ENCODE results near the gene PSEN2. TPM values are rescaled to one million over a fixed set of nuclear protein-coding genes. Genes with fewer than 3 reads are reported as not detected.
A peak's percentile ranks its signal among the peaks of the same experiment; 100 is the strongest.
"Not testable (repeated sequence)": the region's sequence is repeated elsewhere in the genome, so short reads cannot be mapped to it uniquely, and the experiment has no call there.

PSEN2 gene
- total RNA-seq, 1 donor: 13.1 TPM

DNA sequence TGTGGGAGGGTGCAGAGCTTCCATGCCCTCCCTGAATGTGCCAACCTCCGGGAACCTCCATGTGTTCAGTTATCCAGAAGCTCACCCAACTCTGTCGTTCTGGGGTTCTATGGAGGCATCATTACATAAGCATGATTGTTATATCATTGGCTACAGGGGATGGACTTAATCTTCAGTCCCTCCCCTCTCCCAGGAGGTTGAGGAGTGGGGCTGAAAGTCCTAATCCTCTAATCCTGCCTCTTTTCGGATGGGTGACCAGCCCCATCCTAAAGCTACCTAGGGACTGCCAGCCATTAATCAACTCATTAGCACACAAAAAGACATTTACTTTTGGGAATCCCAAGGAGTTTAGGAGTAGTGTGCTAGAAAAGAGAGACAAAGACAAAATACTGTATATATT lies 32.0 kb upstream of the PSEN2 start:
- H3K4me3 ChIP-seq (ENCODE audit: low read depth, low read length): no peak overlapping the region
- TF ChIP-seq, protein P1, sequence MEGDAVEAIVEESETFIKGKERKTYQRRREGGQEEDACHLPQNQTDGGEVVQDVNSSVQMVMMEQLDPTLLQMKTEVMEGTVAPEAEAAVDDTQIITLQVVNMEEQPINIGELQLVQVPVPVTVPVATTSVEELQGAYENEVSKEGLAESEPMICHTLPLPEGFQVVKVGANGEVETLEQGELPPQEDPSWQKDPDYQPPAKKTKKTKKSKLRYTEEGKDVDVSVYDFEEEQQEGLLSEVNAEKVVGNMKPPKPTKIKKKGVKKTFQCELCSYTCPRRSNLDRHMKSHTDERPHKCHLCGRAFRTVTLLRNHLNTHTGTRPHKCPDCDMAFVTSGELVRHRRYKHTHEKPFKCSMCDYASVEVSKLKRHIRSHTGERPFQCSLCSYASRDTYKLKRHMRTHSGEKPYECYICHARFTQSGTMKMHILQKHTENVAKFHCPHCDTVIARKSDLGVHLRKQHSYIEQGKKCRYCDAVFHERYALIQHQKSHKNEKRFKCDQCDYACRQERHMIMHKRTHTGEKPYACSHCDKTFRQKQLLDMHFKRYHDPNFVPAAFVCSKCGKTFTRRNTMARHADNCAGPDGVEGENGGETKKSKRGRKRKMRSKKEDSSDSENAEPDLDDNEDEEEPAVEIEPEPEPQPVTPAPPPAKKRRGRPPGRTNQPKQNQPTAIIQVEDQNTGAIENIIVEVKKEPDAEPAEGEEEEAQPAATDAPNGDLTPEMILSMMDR (IDR thresholded peaks at IDR 0.05; ENCODE audit: insufficient read depth, low read length): no peak
- no peak for DNase-seq (ENCODE audit: low read depth)

DNA sequence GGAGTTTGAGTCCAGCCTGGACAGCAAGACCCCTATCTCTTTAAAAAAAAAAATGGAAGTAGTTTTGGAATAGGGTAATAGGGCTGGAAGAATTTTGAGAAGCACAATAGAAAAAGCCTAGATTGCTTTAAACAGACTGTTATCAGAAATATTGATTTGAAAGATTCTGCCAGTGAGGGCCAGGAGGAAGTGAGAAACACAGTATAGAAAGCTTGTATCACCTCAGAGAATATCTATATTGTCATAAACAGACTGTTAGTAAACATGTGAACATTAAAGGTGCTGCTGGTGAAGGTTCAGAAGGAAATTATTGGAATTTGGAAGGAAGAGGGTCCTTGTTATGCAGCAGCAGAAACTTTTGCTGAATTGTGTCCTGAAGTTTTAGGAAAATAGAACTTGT lies 24.8 kb upstream of the PSEN2 start:
- TF ChIP-seq, protein P1 (IDR thresholded peaks at IDR 0.05; ENCODE audit: insufficient read depth, low read length): no peak
- H3K4me3 ChIP-seq (ENCODE audit: low read depth, low read length): no peak overlapping the region
- DNase-seq (ENCODE audit: low read depth): no peak

DNA sequence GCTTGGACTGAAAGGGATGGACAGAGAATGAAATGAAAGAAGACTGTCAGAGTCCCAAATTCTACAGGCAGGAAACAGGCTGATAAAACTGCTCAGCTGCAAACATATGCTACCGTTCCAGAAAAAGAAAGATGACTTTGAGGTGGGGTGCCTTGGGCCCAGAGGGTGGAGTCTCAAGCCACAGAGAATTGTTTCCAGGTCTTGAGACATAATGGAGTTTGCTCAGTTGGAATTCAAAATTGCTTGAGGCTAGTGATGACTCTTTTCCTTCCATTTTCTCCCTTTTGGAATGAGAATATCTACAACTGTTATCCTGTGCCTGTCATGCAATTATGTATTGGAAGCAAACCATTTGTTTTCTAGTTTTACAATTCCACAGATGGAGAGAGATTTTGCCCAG lies 23.6 kb upstream of the PSEN2 start:
- TF ChIP-seq, protein P1 (IDR thresholded peaks at IDR 0.05; ENCODE audit: insufficient read depth, low read length): no peak
- DNase-seq (ENCODE audit: low read depth): peak; percentile 43
- H3K4me3 ChIP-seq (ENCODE audit: low read depth, low read length): no peak overlapping the region

DNA sequence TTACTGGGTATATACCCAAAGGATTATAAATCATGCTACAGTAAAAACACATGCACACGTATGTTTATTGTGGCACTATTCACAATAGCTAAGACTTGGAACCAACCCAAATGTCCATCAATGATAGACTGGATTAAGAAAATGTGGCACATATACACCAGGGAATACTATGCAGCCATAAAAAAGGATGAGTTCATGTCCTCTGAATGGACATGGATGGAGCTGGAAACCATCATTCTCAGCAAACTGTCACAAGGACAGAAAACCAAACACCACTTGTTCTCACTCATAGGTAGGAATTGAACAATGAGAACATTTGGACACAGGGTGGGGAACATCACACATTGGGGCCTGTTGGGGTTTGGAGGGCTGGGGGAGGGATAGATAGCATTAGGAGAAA lies 15.9 kb upstream of the PSEN2 start:
- not testable (repeated sequence) for H3K4me3 ChIP-seq (ENCODE audit: low read depth, low read length); DNase-seq (ENCODE audit: low read depth)

DNA sequence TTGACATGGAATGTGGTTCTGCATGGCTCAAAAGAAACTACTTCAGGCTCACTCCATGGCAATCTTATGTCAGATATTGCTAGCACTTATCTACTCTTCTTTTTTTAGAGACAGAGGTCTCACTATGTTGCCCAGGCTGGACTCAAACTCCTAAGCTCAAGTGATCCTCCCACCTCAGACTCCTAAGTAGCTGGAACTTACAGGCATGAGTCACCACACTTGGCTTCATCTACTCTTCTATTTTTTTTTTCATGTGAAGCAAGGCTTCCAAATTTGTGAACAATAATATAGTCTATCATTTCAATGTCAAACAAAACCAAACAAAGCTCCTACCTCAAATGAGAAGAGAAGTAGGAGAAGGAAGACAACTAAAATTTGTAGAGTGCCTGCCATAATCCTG lies 7.5 kb upstream of the PSEN2 start:
- TF ChIP-seq, protein P1 (IDR thresholded peaks at IDR 0.05; ENCODE audit: insufficient read depth, low read length): no peak
- DNase-seq (ENCODE audit: low read depth): peak; percentile 84
- H3K4me3 ChIP-seq (ENCODE audit: low read depth, low read length): no peak overlapping the region

DNA sequence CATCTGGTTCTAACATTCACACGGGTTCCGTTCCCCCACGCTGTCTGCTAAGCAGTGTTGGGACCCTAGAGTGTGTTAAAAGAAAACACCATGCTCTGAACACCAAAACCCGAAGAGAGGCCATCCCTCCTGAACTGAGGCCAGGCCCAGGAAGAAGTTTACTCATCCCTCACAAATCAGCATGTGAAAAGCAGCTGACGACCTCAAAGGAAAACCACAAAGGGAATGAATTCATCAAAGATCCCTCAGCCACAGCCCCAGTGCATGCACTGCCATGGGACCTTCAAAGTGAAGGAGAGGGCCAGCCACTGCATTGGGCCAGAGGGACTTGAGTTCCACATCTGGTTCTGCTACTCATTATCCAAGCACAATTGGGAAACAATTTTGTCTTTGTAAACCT lies 7.0 kb upstream of the PSEN2 start:
- no peak overlapping the region for H3K4me3 ChIP-seq (ENCODE audit: low read depth, low read length)
- TF ChIP-seq, protein P1 (IDR thresholded peaks at IDR 0.05; ENCODE audit: insufficient read depth, low read length): no peak

DNA sequence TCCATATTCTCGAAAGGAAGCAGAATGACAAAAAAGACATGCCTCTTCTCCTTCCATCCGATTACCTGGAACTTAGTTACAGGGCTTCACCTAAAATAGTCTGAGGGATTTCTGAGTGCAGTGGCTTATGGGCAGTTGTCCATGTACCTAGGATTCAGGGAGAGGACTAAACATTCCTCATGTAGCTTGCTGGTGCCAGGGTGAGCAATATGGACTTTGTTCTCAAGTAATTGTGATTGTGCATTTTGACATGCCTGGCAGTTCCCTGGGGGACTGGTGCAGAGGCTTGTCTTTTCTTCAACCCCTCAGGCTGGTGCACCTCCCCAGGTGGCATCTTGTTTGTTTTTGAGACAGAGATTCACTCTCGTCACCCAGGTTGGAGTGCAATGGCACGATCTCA lies 6.1 kb upstream of the PSEN2 start:
- H3K4me3 ChIP-seq (ENCODE audit: low read depth, low read length): no peak overlapping the region
- no peak for DNase-seq (ENCODE audit: low read depth)
- TF ChIP-seq, protein P1 (IDR thresholded peaks at IDR 0.05; ENCODE audit: insufficient read depth, low read length): no peak

More for the DNA sequence above, 7.0 kb upstream of the PSEN2 start:
- peak; percentile 60 for DNase-seq (ENCODE audit: low read depth)
